HepG2 (cell line): ENCODE data around the gene ZMYND10. TPM values are rescaled to one million over a fixed set of nuclear protein-coding genes. Genes with fewer than 3 reads are reported as not detected.

ENCODE experiments used
- CCAR2 ChIP-seq: fragments of 200-400 bp; formaldehyde crosslinking; optimal IDR thresholded peaks from 2 replicates; pipeline ENCODE3; 2018; ENCODE audit warnings: low read depth, mild to moderate bottlenecking, low read length, moderate library complexity
- FOXP4 ChIP-seq: sonication (generic); formaldehyde crosslinking; IDR thresholded peaks from 2 replicates; pipeline ENCODE4 v1.4.0; 2020; ENCODE audit warnings: missing genetic modification reagents
- RXRB ChIP-seq: IDR thresholded peaks from 2 replicates; pipeline ENCODE4 v1.6.1; 2016; ENCODE audit warnings: borderline replicate concordance, missing genetic modification reagents, missing compliant biosample characterization
- ZNF124 ChIP-seq: sonication (generic); formaldehyde crosslinking; IDR thresholded peaks from 2 replicates; pipeline ENCODE4 v1.4.0; 2020; ENCODE audit warnings: missing genetic modification reagents
- ZNF354B ChIP-seq: sonication (generic); formaldehyde crosslinking; IDR thresholded peaks from 2 replicates; pipeline ENCODE4 v1.8.0; 2022; ENCODE audit warnings: mild to moderate bottlenecking, missing genetic modification reagents
- ZNF550 ChIP-seq: sonication (generic); formaldehyde crosslinking; IDR thresholded peaks from 2 replicates; pipeline ENCODE4 v1.4.0; 2020; ENCODE audit warnings: mild to moderate bottlenecking, missing genetic modification reagents, borderline replicate concordance
- ZNF569 ChIP-seq: sonication (generic); formaldehyde crosslinking; IDR thresholded peaks from 2 replicates; pipeline ENCODE4 v1.5.0; 2020; ENCODE audit warnings: mild to moderate bottlenecking, missing genetic modification reagents, moderate library complexity, borderline replicate concordance
- polyA plus RNA-seq, 8 experiments: library from polyadenylated mRNA; depleted of rRNA in 3 of 8; stranded (reverse) in 7 of 8; unstranded in 1 of 8; fragments of >200 nt; fragmentation: Illumina TruSeq in 4 of 8; extraction: Trizol in 4 of 8; gene quantifications; 2 replicates each; pipeline versions ENCODE4 v1.2.1 to v1.2.3, GENCODE V29; 2011 to 2016; ENCODE audit warnings: low read depth in 4 of 8, missing spikeins in 1 of 8, mixed read lengths in 1 of 8; ENCODE audit not compliant: insufficient read depth in 1 of 8
- total RNA-seq, 5 experiments: library from RNA; depleted of rRNA; stranded (reverse); fragments of >200 nt; fragmentation: Illumina TruSeq; extraction: Trizol; gene quantifications; 2 replicates each; pipeline ENCODE4 v1.2.3, GENCODE V29; 2016; ENCODE audit warnings: low read depth in 1 of 5
- TF ChIP-seq, protein P1 (sequence below): sonication (generic); formaldehyde crosslinking; IDR thresholded peaks from 2 replicates; pipeline ENCODE4 v1.5.1; 2020; ENCODE audit warnings: mild to moderate bottlenecking, missing genetic modification reagents, moderate library complexity

ZMYND10 gene
- total and polyA plus RNA-seq, 2 of the 13 experiments (the other 11 are each of a cell fraction or from before 2014, with no cell fraction given), result 0.60 to 0.74 TPM

GRCh38 chr3:50299929-50300680 is 45.4 kb downstream of the ZMYND10 start (continued):
- TF ChIP-seq ZNF124 (CRISPR knock-in tag) (no peak), FOXP4 (CRISPR knock-in tag) (peak; percentile 2; the same call in 1 of the 2 replicates), CCAR2 (peak; percentile 73), ZNF550 (CRISPR knock-in tag) (no peak), RXRB (no peak), ZNF569 (no peak), ZNF354B (CRISPR knock-in tag) (no peak)
- TF ChIP-seq, protein P1, sequence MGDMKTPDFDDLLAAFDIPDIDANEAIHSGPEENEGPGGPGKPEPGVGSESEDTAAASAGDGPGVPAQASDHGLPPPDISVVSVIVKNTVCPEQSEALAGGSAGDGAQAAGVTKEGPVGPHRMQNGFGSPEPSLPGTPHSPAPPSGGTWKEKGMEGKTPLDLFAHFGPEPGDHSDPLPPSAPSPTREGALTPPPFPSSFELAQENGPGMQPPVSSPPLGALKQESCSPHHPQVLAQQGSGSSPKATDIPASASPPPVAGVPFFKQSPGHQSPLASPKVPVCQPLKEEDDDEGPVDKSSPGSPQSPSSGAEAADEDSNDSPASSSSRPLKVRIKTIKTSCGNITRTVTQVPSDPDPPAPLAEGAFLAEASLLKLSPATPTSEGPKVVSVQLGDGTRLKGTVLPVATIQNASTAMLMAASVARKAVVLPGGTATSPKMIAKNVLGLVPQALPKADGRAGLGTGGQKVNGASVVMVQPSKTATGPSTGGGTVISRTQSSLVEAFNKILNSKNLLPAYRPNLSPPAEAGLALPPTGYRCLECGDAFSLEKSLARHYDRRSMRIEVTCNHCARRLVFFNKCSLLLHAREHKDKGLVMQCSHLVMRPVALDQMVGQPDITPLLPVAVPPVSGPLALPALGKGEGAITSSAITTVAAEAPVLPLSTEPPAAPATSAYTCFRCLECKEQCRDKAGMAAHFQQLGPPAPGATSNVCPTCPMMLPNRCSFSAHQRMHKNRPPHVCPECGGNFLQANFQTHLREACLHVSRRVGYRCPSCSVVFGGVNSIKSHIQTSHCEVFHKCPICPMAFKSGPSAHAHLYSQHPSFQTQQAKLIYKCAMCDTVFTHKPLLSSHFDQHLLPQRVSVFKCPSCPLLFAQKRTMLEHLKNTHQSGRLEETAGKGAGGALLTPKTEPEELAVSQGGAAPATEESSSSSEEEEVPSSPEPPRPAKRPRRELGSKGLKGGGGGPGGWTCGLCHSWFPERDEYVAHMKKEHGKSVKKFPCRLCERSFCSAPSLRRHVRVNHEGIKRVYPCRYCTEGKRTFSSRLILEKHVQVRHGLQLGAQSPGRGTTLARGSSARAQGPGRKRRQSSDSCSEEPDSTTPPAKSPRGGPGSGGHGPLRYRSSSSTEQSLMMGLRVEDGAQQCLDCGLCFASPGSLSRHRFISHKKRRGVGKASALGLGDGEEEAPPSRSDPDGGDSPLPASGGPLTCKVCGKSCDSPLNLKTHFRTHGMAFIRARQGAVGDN (CRISPR knock-in tag), result peak; percentile 86
